CD4-positive, alpha-beta T cell treated with Interleukin-6 at 100 ng/mL for 8 hours (primary cell): Measurements from ENCODE around the gene TEKTIP1.

Experiments
- DNase-seq: peaks from one replicate; pipeline ENCODE4 v3.0.0-alpha.2; 2020; ENCODE audit warnings: mixed read lengths, low spot score

The TEKTIP1 gene

DNA sequence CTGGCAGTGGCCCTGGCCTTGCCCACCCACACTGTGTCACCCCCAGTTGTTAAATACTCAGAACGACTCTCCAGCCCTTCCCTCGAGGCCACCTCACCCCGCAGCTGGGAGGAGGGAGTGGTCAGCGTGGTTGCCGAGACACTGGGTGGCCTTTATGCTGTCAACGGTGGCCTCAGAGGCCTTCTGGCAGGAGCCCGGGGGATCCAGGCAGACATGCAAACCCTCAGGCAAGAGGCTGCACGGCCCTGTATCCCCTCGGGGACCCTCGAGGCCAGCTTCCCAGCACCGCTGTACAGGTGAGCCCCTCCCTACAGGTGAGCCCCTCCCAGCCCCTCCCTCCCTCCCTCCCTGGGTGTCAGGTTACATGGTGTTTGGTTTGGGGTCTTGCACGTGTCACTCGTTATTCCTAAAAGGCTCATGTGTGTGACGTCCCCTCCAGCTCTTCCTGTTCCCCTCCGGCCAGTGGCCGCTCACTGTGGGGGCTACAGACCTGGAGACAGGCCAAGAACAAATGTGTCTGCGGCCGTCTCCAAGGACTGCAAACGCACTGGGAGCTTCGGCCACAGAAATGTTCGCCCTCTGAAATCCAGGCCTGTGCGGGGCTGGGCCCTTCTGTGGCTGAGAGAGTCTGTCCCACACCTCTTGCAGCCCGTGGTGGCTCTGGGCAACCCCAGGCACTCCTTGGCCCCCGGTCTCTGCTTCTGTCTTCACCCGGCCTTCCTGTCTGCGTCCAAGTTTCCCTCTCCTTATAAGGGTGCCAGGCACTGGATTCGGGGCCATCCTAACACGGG is at the start of gene TEKTIP1:
Gene TEKTIP1 (plus strand): TSS at position 210 of the 791 bp plus-strand sequence. CDS start 4 bp downstream, at position 214.
- no peak for DNase-seq

DNA sequence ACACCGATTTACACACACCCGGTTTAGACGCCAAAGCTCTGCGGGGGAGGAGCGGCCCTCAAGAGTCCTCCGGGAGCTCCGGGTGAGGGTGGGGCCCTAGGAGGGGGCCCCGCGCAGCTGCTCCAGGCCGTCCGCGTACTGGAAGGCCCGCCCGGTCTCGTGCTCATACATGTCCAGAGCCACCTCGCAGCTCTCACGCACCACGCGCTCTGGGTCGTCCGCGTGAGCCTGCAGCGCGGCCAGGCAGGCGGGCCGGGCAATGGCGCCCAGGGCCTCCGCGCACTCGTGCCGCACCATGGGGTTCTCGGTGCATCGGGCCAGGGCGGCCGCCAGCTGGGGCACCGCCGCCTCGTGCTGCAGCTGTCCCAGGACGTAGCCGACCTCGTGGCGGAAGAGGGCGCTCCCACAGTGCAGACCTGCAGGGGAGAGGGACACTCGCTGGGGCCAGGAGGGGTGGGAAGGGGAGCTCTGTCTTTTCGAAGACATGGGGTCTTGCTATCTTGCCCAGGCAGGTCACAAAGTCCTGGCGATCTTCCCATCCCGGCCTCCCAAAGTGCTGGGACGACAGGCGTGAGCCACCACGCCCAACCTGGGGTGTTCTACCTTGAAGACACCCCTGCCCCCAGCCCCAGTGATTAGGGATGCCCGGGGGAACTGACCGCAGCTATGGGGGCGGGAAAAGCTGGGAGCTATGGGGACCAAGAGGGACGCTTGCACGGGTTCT is 47.4 kb upstream of the TEKTIP1 start:
- no peak for DNase-seq

DNA sequence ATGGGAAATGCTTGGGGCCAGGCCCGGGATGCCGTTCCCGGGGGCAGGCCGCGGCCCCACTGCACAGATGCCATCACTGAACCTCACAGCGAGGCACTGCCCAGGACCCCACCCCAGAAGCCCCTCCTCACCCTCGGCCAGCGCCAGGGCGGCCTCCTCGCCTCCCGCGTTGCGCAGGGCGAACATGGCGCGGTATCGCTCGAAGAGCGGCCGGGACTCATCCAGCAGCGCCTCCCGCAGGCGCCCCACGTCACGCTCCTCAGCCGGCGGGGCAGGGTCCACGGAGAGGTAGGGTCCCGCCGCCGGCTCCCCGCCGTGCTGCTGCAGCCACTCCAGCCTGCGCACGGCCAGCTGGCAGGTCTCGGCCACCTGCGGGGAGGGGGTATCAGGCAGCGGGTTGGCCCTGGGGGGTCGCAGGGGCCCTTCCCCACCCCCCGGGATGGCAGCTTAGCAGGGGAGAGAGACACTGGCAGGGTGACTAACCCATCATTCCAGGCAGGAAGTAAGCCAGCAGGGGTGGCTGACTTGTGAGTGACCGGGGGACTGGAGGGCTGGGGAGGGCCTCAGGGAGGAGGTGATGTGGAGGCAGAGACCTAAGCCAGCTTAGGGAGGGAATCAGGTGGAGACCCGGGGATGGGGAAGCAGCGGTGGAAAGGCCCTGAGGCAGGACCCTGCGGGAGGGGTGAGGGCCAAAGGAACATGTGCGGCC is 46.7 kb upstream of the TEKTIP1 start:
- DNase-seq = no peak

DNA sequence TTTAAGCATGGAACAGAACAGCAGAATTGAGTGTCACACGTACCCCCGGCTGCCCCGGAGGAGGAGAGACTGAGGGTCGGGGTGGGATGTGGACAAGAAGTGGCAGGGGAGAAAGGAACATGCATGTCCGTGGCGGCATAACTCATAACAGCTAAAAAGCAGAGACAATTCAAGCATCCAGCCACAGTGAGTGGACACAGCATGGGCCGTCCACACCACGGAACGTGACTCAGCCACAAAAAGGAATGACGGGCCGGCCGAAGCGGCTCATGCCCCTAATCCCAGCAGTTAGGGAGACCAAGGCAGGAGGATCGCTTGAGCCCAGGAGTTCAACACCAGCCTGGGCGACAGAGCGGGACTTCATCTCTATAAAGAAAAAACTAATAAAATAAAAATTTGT is 46.1 kb upstream of the TEKTIP1 start:
- DNase-seq = no peak

DNA sequence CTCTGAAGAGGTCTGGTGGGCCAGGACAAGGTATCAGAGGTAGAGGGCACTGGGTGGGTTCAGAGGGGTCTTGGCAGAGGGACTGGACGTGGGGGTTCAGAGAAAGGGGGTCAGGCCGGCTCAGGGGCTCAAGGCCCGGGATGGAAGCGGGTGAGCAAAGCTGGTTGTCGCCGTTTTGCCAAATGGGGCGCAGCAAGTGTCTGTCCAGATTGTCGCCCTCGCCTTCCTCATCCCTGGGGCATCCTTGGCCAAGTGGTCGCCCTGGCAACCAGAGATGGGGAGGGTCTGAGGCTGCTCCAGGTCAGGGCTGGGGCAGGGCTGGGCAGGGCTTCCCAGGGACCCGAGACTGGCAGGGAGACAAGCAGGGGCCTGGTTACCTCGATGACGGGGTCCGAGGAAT is 45.3 kb upstream of the TEKTIP1 start:
- DNase-seq = no peak

DNA sequence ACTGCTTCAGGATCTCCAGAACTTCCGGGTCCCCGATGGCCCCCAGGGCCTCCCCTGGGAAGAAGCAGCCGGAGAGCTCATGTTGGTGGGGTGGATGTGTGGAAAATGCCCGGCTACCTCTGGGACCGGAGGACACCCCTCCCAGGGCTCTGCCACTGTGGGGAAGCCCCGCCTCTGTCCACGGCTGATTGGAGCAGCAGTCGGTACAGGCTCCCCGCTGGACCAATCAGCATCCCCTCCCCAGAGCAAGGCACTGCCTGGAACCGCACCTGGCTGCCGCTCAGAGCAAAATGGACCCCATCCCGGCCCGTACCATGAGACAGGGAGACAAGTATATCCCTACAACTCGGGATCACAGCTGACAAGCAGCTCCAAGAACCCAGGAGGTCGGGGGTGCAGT is 44.9 kb upstream of the TEKTIP1 start:
- peak; percentile 30 for DNase-seq

DNA sequence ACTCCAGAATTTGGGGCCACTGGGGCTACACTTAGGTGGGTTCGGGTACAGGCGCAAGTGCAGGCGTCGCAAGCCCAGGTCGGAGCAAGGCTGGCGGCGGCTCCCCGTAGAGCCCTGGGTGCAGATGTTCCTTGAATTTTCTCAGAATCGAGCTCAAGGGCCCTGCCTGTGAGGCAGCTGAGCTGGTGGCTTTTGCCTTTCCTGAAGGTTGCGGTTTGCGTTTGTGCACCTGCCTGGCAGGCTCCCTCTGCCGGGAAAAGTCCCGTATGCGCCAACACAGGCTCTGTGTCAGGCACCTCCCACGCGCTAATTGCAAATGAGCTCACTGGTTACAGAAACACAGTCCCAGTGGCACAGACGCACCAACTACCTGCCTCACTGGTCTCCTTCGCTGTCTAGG is 44.4 kb upstream of the TEKTIP1 start:
- DNase-seq = peak; percentile 56

DNA sequence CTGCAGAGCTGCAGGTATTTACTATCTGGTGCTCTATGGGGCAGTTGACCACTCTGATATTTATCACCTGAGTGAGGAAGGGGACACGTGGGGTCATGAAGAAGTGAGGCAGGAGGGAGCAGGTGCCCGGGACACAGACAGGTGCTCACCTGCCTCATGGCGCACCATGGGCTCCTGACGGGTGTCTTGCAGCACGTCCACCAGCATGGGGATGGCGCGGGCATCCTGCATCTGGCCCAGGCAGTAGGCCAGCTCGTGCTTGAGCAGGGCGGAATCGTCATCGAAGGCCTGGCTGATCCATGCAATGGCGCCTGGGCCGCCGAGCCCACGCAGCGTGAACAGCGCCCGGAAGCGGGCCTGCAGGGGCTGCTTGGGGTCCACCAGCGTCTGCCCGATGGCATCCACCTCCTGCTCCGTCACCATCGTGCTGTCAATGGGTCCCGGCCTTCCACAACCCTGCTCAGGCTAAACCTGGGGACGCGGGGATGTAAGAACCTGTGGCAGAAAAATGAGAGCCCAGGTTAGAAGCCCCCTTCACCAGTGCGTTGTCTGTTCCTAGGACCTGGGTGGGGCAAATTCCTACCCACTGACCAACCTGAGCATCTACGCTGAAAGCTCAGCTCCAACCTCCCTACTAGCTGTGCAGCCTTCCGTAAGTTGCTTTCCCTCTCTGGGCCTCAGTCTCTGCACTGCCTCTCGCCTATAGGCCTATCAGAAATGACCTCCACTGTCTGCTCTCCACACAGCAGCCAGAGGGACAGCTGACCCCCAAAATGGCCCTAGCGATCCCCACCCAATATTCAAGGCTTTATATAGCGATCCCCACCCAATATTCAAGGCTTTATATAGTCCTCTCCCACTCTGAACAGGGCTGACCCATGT is 42.3 kb upstream of the TEKTIP1 start:
- no peak for DNase-seq

DNA sequence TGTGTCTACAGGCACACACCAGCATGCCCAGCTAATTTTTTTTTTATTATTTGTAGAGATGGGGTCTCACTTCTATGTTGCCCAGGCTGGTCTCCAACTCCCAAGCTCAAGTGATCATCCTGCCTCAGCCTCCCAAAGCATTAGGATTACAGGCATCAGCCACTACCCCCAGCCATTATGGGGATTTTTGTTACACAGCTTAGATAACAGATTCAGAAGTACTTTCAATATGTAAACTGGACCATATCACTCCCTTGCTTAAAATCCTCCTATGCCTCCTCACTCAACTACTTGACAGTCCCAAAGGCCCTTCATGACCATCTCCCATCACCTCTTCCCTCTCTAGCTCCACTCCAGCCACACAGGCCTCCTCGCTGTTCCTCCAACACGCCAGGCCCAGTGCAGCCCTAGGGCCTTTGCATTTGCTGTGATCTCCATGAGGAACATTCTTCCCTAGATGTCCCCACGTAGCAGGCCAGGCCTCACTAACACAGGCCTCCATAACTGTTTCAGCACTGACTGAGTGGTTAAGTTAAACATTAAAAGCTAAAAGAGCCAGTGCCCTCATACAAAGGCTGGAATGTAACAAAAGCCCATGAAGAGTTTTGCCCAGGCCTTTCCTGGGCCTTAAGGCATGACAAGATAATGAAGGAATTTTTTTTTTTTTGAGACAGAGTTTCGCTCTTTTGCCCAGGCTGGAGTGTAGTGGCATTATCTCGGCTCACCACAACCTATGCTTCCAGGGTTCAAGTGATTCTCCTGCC is 41.0 kb upstream of the TEKTIP1 start:
- no peak for DNase-seq

DNA sequence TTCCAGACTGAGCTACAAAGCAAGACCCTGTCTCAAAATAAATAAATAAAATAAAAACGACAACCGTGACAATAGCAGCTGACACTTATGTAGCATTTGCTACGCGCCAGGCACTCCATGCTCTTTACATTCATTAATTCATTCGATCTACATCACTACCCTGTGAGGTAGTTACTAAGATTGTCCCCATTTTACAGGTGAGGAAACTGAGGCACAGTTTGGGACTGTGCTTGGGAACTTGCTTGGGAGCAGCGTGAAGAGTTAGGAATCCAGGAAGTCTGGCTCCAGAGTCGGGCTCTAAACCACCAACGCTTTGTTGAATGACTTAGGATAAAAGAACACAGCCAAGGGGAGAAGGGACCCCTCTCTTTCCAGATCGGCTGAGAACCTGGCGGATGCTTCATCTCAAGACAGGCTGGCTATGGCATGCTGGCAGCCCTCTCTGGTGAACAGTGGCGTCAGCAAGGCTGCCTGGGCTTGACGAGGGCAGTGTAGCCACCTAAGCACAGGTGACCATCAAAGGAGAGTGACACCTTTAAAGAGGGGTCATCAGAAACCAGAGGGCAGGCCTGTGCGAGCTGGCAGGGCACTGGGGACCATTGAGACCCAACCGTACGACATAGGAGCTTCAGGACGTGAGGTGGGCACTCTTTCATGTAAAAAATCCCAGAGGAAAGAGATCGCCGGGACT is 39.1 kb upstream of the TEKTIP1 start:
- no peak for DNase-seq

DNA sequence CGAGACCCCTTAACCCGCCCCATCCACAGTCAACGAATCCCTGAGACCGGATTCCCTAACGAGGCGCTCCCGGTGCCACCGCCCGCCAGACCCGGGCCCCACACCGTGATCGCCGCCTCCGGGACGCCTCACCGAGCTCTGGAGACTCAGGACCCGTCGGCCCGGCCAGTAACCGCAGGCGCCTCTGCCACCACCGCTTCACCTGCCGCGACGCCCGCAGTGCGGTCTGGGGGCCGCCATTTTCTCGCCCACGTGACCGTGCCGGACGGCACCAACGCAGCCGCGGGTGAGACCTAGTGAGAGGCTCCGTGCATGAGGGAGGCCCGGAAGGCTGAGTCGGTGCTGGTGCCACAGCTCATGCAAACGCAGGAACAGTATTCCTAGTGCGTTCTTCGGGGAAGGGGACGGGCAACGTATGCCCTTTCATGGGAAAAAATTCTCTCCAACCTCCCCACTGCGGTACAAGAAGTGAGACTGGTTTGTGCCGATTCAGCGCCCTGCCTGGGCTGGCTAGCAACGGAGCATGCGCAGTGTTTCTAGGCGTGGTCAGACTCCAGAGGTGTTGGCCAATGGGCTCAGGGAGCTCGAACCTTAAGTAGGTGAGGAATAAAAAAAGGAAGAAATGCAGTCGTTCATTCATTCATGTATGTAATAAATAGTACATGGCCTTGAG is 38.4 kb upstream of the TEKTIP1 start, which contains the start of gene DOHH:
Gene DOHH (minus strand): TSS at position 246 of the 673 bp plus-strand sequence. CDS start 3,860 bp downstream, outside the sequence.
- DNase-seq = peak; percentile 97

DNA sequence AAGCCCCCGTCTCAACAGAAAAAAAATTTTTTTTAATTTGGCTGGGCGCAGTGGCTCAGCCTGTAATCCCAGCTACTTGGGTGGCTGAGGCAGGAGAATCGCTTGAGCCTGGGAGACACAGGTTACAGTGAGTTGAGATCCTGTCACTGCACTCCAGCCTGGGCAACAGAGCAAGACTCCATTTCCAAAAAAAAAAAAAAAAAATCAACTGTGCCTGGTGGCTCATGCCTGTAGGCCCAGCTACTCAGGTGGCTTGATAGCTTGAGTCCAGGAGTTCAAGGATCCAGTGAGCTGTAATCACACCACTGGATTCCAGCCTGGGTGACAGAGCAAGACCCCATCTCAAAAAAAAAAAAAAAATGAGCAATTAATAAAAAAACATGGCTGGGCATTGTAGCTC is 37.2 kb upstream of the TEKTIP1 start:
- DNase-seq = no peak

DNA sequence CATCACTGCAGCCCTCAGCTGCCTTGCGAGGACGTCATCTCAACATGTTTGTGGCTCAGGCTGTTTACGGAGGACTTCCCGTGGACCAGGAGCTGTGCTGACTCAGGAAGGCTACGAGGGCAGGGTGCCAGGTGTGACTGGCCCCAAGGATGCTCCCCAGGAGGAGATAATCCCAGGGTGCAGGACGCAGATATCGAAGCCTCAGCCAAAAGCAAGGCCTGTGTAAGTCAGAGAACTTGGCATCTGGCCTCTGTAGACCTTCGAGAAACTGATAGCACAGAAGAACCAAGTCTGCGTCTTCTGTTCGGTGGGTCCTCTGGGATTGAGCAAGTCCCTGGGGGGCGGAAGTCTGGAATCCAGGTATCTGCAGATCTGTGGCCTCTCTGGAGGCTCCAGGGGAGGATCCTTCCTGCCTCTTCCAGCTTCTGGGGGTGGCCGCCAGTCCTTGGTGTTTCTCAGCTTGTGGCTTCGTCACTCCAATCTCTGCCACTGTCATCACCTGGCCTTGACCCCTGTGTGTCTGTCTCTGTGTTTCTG is 35.9 kb upstream of the TEKTIP1 start:
- no peak for DNase-seq

DNA sequence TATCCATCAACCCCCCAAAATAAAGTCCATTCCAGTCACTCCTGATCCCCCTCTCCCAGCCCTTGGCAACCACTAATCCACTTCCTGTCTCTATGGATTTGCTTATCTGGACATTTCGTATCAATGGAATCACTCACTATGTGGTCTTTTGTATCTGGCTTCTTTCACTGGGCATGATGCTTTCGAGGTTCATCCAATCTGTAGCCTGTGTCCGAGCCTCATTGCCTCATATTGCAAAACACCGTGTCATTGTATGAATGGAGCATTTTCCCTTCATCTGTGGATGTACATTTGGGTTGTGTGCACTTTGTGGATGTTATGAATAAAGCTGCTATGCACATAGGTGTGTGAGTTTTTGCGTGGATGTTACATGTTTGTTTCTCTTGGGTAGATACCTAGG is 34.2 kb upstream of the TEKTIP1 start:
- no peak for DNase-seq

DNA sequence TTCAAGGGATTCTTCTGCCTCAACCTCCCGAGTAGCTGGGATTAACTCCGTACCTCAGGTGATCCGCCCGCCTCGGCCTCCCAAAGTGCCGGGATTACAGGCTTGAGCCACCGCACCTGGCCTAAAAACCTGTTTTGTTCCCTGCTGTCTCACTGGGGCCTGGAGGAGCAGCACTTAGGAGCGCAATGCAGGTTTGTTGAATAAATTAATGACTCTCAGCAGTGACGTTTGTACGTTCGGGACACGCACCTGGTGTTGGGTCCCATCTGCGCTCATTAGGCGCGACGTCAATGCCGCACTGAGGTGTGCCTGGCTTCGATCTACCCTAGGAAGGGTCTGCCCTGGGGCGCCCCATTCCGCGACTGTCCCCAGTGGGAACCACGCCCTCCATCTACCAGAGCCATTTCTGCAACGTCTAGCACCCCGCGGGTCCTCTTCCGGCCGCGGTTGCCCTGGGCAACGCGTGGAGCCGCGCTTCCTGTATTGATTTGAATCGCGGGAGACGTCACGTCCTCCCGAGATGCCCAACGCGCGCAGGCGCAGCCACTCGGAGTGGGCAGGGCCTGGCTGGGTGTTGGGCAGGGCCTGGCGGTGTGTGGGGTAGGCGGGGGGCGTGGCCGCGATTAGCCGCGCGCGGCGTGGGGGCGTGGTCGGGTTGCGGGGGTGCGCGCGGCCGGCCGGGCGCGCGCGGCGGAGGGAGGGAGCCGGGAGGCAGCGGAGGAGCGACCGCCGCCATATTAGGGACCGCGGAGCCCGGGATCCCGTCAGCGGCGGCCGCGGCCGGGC is 33.2 kb upstream of the TEKTIP1 start, which contains the start of gene FZR1:
Gene FZR1 (plus strand): TSS at position 714 of the 786 bp plus-strand sequence. CDS start 16,679 bp downstream, outside the sequence.
- peak; percentile 100 for DNase-seq

DNA sequence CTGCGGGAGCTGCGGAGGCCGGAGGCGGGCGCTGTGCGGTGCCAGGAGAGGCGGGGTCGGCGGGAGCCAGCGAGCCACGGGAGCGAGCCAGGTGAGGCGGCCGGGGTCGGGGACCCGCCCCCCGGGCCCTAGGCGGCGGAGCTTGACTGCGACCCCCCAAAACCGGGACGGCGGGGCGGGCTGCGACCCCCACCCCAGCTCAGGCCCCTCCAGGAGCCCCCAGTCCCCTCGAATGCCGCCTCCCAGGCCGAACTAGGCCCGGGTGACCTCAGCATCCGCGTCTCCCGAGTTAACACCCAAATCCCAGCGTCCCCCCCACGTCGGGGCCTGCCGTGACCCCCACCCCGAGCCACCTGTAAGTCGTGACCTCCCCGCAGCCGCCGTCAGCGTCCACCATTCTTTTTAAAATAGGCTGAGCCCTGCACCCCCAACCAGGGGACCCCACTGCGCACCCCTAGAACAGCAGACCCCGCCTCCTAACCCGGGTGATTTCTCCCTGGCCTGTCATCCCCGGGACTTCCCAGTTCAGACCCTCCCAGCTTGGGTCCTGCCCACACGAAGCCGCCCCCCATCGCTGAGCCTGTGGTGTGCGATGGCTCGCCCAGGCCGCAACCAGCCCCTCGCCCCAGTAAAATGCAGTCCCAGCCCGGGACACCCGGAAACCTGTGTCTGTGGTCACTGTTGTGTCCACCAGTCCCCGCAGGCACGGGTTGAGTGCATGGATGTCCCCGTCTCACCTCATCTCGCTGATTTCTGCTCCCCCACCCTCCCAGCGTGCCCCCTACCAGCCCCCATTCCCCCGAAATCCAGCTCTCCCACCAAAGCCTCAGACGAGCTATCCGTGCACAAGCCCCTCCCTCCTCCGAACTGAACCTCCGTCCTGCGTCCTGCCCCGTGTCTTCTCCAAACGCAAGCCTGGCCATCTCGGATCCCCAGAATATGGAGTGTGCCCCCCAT is 32.3 kb upstream of the TEKTIP1 start:
- peak; percentile 22 for DNase-seq
